BLaER1 (cell line): Measurements from ENCODE around the gene ATG2A.
A peak's percentile ranks its signal among the peaks of the same experiment; 100 is the strongest.

ENCODE experiments used
- H3K27ac ChIP-seq: shearing (Covaris generic); formaldehyde crosslinking; 2 replicates; pipeline ENCODE4 v1.8.1; 2022
- H3K27me3 ChIP-seq: shearing (Covaris generic); formaldehyde crosslinking; 2 replicates; pipeline ENCODE4 v1.8.1; 2022
- H3K36me3 ChIP-seq: shearing (Covaris generic); formaldehyde crosslinking; 2 replicates; pipeline ENCODE4 v1.8.1; 2022
- H3K4me1 ChIP-seq: shearing (Covaris generic); formaldehyde crosslinking; 2 replicates; pipeline ENCODE4 v1.8.1; 2022
- H3K4me2 ChIP-seq: shearing (Covaris generic); formaldehyde crosslinking; 2 replicates; pipeline ENCODE4 v1.8.1; 2022
- H3K4me3 ChIP-seq: shearing (Covaris generic); formaldehyde crosslinking; 2 replicates; pipeline ENCODE4 v1.8.1; 2022
- H3K9ac ChIP-seq: shearing (Covaris generic); formaldehyde crosslinking; 2 replicates; pipeline ENCODE4 v1.8.1; 2022
- H3K9me3 ChIP-seq: shearing (Covaris generic); formaldehyde crosslinking; 2 replicates; pipeline ENCODE4 v1.8.1; 2022
- H4K20me1 ChIP-seq: shearing (Covaris generic); formaldehyde crosslinking; 2 replicates; pipeline ENCODE4 v1.8.1; 2022
- Cebpa-rat ChIP-seq: shearing (Covaris generic); IDR thresholded peaks from 2 replicates; pipeline ENCODE4 v1.8.1; 2022

Gene ATG2A

GRCh38 chr11:64925536-64926436 lies 8.8 kb upstream of the ATG2A start:
- H3K9ac ChIP-seq: peak overlapping the region; percentile 82
- no peak for TF ChIP-seq Cebpa-rat
- peak overlapping the region; percentile 82 for H3K4me3 ChIP-seq
- H3K9me3 ChIP-seq: no peaks in the 10 kb centered on the region
- peaks cover 6% of the 10 kb centered on the region; the same call in 1 of the 2 replicates for H3K27me3 ChIP-seq
- peaks cover 36% of the 10 kb centered on the region for H3K36me3 ChIP-seq
- no peak overlapping the region for H3K27ac ChIP-seq
- peak overlapping the region; percentile 94 for H3K4me2 ChIP-seq
- H4K20me1 ChIP-seq: no peaks in the 10 kb centered on the region
- peaks cover 48% of the 10 kb centered on the region for H3K4me1 ChIP-seq

GRCh38 chr11:64924910-64925284 lies 7.9 kb upstream of the ATG2A start:
- Histone ChIP-seq H3K36me3 (peaks cover 28% of the 10 kb centered on the region; the same call in 1 of the 2 replicates), H3K27ac (peak overlapping the region; percentile 78), H3K9ac (peak overlapping the region; percentile 82), H3K9me3 (no peaks in the 10 kb centered on the region), H3K4me3 (peak overlapping the region; percentile 82), H3K4me2 (peak overlapping the region; percentile 94), H4K20me1 (no peaks in the 10 kb centered on the region), H3K4me1 (peaks cover 57% of the 10 kb centered on the region), H3K27me3 (peaks cover 6% of the 10 kb centered on the region; the same call in 1 of the 2 replicates)
- TF ChIP-seq Cebpa-rat: no peak

- Histone ChIP-seq H3K9ac (peak within 1 kb of the TSS; percentile 82), H3K27me3 (peaks cover 6% of the 10 kb centered on the region; the same call in 1 of the 2 replicates), H3K9me3 (no peaks in the 10 kb centered on the region), H4K20me1 (no peaks in the 10 kb centered on the region), H3K27ac (peak within 1 kb of the TSS; percentile 78), H3K36me3 (peaks cover 22% of the 10 kb centered on the region; the same call in 1 of the 2 replicates), H3K4me1 (peaks cover 64% of the 10 kb centered on the region), H3K4me2 (peak within 1 kb of the TSS; percentile 94), H3K4me3 (peak within 1 kb of the TSS; percentile 82)
- TF ChIP-seq Cebpa-rat: no peak
Observed at GRCh38 chr11:64923944-64924909, 7.2 kb upstream of the ATG2A start, which contains the start of gene PPP2R5B. Gene PPP2R5B, plus strand, starts transcription at chr11:64924689. Its CDS starts 1,046 bp downstream, at chr11:64925735.

GRCh38 chr11:64923151-64923661 lies 6.2 kb upstream of the ATG2A start:
- H4K20me1 ChIP-seq: no peaks in the 10 kb centered on the region
- H3K9ac ChIP-seq: no peak overlapping the region
- H3K4me1 ChIP-seq: peaks cover 74% of the 10 kb centered on the region
- no peaks in the 10 kb centered on the region for H3K9me3 ChIP-seq
- H3K27me3 ChIP-seq: peaks cover 6% of the 10 kb centered on the region; the same call in 1 of the 2 replicates
- H3K36me3 ChIP-seq: peaks cover 15% of the 10 kb centered on the region; the same call in 1 of the 2 replicates
- no peak overlapping the region for H3K4me3 ChIP-seq
- TF ChIP-seq Cebpa-rat: no peak
- peak overlapping the region; percentile 94 for H3K4me2 ChIP-seq
- H3K27ac ChIP-seq: peak overlapping the region; percentile 78

GRCh38 chr11:64921384-64921783 lies 4.4 kb upstream of the ATG2A start:
- peaks cover under 1% of the 10 kb centered on the region; the same call in 1 of the 2 replicates for H3K36me3 ChIP-seq
- H3K9ac ChIP-seq: 0 out of 2 replicates have a peak overlapping the region, but pooled peaks have one; percentile 66
- H4K20me1 ChIP-seq: peaks cover 6% of the 10 kb centered on the region; the same call in 1 of the 2 replicates

GRCh38 chr11:64920124-64920523 lies 3.1 kb upstream of the ATG2A start:
- Histone ChIP-seq H3K36me3 (no peaks in the 10 kb centered on the region), H3K27me3 (peaks cover 3% of the 10 kb centered on the region; the same call in 1 of the 2 replicates), H3K9ac (peak overlapping the region; percentile 66), H3K9me3 (no peaks in the 10 kb centered on the region), H3K4me3 (peak overlapping the region; percentile 48), H3K4me2 (peak overlapping the region; percentile 90), H3K27ac (peak overlapping the region; percentile 79), H3K4me1 (peaks cover 83% of the 10 kb centered on the region), H4K20me1 (peaks cover 18% of the 10 kb centered on the region; the same call in 1 of the 2 replicates)
- TF ChIP-seq Cebpa-rat: no peak

More at GRCh38 chr11:64921384-64921783, 4.4 kb upstream of the ATG2A start:
- TF ChIP-seq Cebpa-rat: no peak
- no peak overlapping the region for H3K4me3 ChIP-seq
- H3K9me3 ChIP-seq: no peaks in the 10 kb centered on the region
- peak overlapping the region; percentile 90 for H3K4me2 ChIP-seq
- H3K27me3 ChIP-seq: peaks cover 6% of the 10 kb centered on the region; the same call in 1 of the 2 replicates
- H3K4me1 ChIP-seq: peaks cover 82% of the 10 kb centered on the region
- H3K27ac ChIP-seq: peak overlapping the region; percentile 79

- Histone ChIP-seq H3K27me3 (no peaks in the 10 kb centered on the region), H3K27ac (peak overlapping the region; percentile 79), H3K4me3 (peak overlapping the region; percentile 48), H3K9ac (peak overlapping the region; percentile 66), H3K4me1 (peaks cover 80% of the 10 kb centered on the region), H3K36me3 (no peaks in the 10 kb centered on the region), H4K20me1 (peaks cover 19% of the 10 kb centered on the region; the same call in 1 of the 2 replicates), H3K4me2 (peak overlapping the region; percentile 90), H3K9me3 (no peaks in the 10 kb centered on the region)
- TF ChIP-seq Cebpa-rat: no peak
Observed at GRCh38 chr11:64919627-64920026, 2.6 kb upstream of the ATG2A start.

GRCh38 chr11:64918017-64918416 lies 1.0 kb upstream of the ATG2A start:
- H3K27ac ChIP-seq: peak overlapping the region; percentile 74
- no peaks in the 10 kb centered on the region for H3K27me3 ChIP-seq
- H3K4me2 ChIP-seq: peak overlapping the region; percentile 90
- H4K20me1 ChIP-seq: peaks cover 19% of the 10 kb centered on the region; the same call in 1 of the 2 replicates
- peaks cover 67% of the 10 kb centered on the region for H3K4me1 ChIP-seq
- peak overlapping the region; percentile 76 for H3K9ac ChIP-seq
- H3K9me3 ChIP-seq: no peaks in the 10 kb centered on the region
- H3K36me3 ChIP-seq: peaks cover 15% of the 10 kb centered on the region
- H3K4me3 ChIP-seq: peak overlapping the region; percentile 90
- no peak for TF ChIP-seq Cebpa-rat

GRCh38 chr11:64917663-64917995 lies 620 bp upstream of the ATG2A start:
- Histone ChIP-seq H3K27ac (peak overlapping the region; percentile 74), H3K36me3 (peaks cover 19% of the 10 kb centered on the region), H3K4me2 (peak overlapping the region; percentile 90), H3K4me1 (peaks cover 64% of the 10 kb centered on the region), H3K27me3 (no peaks in the 10 kb centered on the region), H3K4me3 (peak overlapping the region; percentile 90), H3K9ac (peak overlapping the region; percentile 76), H4K20me1 (peaks cover 19% of the 10 kb centered on the region; the same call in 1 of the 2 replicates), H3K9me3 (no peaks in the 10 kb centered on the region)
- TF ChIP-seq Cebpa-rat: no peak
